Chondrocyte (in vitro differentiated cells): ENCODE results near the gene PAX2. TPM values are rescaled to one million over a fixed set of nuclear protein-coding genes. Genes with fewer than 3 reads are reported as not detected.

Experiments used
- DNase-seq: peaks from one replicate; pipeline ENCODE4 v3.0.0; 2021; ENCODE audit warnings: mixed read lengths, low spot score
- H3K27ac Mint-ChIP-seq: one replicate; pipeline ENCODE4 v1.8.0; 2021; ENCODE audit warnings: mild to moderate bottlenecking, moderate library complexity, mixed read lengths; ENCODE audit not compliant: unreplicated experiment
- H3K27me3 Mint-ChIP-seq: 2 replicates; pipeline ENCODE4 v1.8.0; 2021; ENCODE audit warnings: low read depth, mixed read lengths
- H3K36me3 Mint-ChIP-seq: 2 replicates; pipeline ENCODE4 v1.8.0; 2021; ENCODE audit warnings: low read depth, mixed read lengths
- H3K4me1 Mint-ChIP-seq: 2 replicates; pipeline ENCODE4 v1.8.0; 2021; ENCODE audit warnings: low read depth, mild to moderate bottlenecking, mixed read lengths
- H3K4me3 Mint-ChIP-seq: one replicate; pipeline ENCODE4 v1.8.0; 2021; ENCODE audit warnings: mild to moderate bottlenecking, moderate library complexity, mixed read lengths; ENCODE audit not compliant: unreplicated experiment
- H3K9me3 Mint-ChIP-seq: 2 replicates; pipeline ENCODE4 v1.8.0; 2021; ENCODE audit warnings: low read depth, mixed read lengths
- CTCF ChIP-seq: fragments of 200-600 bp; sonication (generic); IDR thresholded peaks from 2 replicates; pipeline ENCODE4 v1.5.0; 2021; ENCODE audit warnings: antibody characterized with exemption, mild to moderate bottlenecking, moderate library complexity
- total RNA-seq: library from RNA; stranded (reverse); gene quantifications from 3 replicates; pipeline ENCODE4 v1.2.1, GENCODE V29; 2021

PAX2 gene
- total RNA-seq, 1 donor from 2014 or later = 0.62 TPM

GRCh38 chr10:100866575-100867098 is 121.3 kb downstream of the PAX2 start:
- Mint-ChIP-seq H3K36me3 (no peaks in the 10 kb centered on the region), H3K27ac (no peak overlapping the region), H3K27me3 (peaks cover 46% of the 10 kb centered on the region), H3K4me3 (no peak overlapping the region), H3K9me3 (no peaks in the 10 kb centered on the region), H3K4me1 (no peaks in the 10 kb centered on the region)
- DNase-seq = no peak
- TF ChIP-seq CTCF = no peak

GRCh38 chr10:100867261-100867963 is 122.0 kb downstream of the PAX2 start:
- H3K27ac Mint-ChIP-seq = no peak overlapping the region
- no peaks in the 10 kb centered on the region for H3K9me3 Mint-ChIP-seq
- DNase-seq = no peak
- no peak for TF ChIP-seq CTCF
- H3K36me3 Mint-ChIP-seq = no peaks in the 10 kb centered on the region
- H3K4me1 Mint-ChIP-seq = peaks cover 5% of the 10 kb centered on the region
- H3K27me3 Mint-ChIP-seq = peaks cover 39% of the 10 kb centered on the region
- H3K4me3 Mint-ChIP-seq = no peak overlapping the region

- Mint-ChIP-seq H3K27me3 (peaks cover 32% of the 10 kb centered on the region), H3K4me3 (no peak overlapping the region), H3K9me3 (no peaks in the 10 kb centered on the region), H3K36me3 (no peaks in the 10 kb centered on the region), H3K4me1 (peaks cover 7% of the 10 kb centered on the region), H3K27ac (no peak overlapping the region)
- TF ChIP-seq CTCF = no peak
- no peak for DNase-seq
Measured at GRCh38 chr10:100868382-100868781, 123.0 kb downstream of the PAX2 start.

DNA sequence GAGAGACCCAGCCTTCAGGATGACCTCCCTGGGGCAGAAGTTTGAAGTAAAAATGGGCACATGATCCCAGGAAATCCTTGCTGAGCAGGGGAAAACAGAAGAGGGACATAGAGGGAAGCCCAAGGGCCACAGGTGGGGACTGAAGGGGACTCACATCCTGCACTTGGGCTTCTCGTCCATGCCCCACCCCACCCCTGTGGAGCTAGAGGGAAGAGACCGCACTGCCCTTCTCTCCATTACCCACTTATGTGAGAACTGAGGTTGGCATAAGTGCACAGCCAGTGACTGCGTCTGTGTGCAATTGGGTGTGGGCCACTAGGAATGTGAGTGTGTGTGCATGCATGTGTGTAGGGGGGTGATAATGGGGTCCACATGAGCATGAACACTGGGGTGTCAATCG is 124.0 kb downstream of the PAX2 start:
- no peak for TF ChIP-seq CTCF
- Mint-ChIP-seq H3K27ac (no peak overlapping the region), H3K4me1 (peaks cover 7% of the 10 kb centered on the region), H3K36me3 (no peaks in the 10 kb centered on the region), H3K27me3 (peaks cover 26% of the 10 kb centered on the region), H3K9me3 (no peaks in the 10 kb centered on the region), H3K4me3 (no peak overlapping the region)
- no peak for DNase-seq

DNA sequence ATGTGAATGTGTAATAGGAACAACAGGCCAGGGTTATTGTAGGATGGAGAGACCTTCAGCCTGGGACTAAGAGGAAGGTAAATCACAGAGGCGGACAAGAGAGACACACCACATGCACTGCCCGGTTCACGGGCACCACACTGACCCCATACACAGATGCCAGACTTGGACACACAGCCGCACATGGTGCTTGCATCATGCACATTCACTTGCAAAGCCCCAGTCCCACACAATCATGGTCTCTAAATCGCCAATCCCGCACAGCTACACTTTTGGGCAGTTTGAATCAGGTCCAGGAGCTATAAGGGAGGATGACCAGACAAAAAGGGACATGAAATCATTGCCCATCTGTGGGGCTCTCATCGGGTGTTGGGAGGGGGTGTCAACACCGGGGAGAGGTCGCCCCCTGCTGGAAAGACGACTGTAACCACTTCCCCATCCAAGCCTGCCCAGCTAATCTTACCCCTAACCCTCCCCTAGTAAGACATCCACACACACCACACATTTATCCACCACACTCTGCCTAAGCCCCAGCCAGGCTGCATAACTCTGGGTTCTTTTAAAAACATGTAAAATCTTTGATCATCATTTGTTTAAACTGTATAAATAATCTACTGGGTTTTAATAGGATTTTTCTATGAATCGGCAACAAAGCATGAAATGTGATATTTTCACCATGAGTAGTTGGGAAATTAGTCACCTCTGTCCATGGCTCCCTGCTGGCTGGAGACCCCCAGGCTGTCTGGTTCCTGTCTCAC is 126.8 kb downstream of the PAX2 start:
- H3K36me3 Mint-ChIP-seq = no peaks in the 10 kb centered on the region
- TF ChIP-seq CTCF = peak; percentile 81
- peak; percentile 61 for DNase-seq
- H3K9me3 Mint-ChIP-seq = no peaks in the 10 kb centered on the region
- no peak overlapping the region for H3K4me3 Mint-ChIP-seq
- H3K27ac Mint-ChIP-seq = no peak overlapping the region
- peaks cover 7% of the 10 kb centered on the region for H3K27me3 Mint-ChIP-seq
- H3K4me1 Mint-ChIP-seq = peaks cover 7% of the 10 kb centered on the region
